Measurements from ENCODE around the gene TNFSF9. TPM values are rescaled to one million over a fixed set of nuclear protein-coding genes. Genes with fewer than 3 reads are reported as not detected.

The TNFSF9 gene
- total RNA-seq, 1 donor from 2014 or later: 12.5 TPM

- H3K4me3 ChIP-seq (ENCODE audit: low read depth, low read length): no peak overlapping the region
- TF ChIP-seq, protein P1, sequence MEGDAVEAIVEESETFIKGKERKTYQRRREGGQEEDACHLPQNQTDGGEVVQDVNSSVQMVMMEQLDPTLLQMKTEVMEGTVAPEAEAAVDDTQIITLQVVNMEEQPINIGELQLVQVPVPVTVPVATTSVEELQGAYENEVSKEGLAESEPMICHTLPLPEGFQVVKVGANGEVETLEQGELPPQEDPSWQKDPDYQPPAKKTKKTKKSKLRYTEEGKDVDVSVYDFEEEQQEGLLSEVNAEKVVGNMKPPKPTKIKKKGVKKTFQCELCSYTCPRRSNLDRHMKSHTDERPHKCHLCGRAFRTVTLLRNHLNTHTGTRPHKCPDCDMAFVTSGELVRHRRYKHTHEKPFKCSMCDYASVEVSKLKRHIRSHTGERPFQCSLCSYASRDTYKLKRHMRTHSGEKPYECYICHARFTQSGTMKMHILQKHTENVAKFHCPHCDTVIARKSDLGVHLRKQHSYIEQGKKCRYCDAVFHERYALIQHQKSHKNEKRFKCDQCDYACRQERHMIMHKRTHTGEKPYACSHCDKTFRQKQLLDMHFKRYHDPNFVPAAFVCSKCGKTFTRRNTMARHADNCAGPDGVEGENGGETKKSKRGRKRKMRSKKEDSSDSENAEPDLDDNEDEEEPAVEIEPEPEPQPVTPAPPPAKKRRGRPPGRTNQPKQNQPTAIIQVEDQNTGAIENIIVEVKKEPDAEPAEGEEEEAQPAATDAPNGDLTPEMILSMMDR (conservative IDR thresholded peaks at IDR 0.05; ENCODE audit: low read depth, low read length): no peak
- no peak for DNase-seq (ENCODE audit: low read depth)
These were observed 21.5 kb upstream of the TNFSF9 start for GRCh38 chr19:6509118-6509971.

DNA sequence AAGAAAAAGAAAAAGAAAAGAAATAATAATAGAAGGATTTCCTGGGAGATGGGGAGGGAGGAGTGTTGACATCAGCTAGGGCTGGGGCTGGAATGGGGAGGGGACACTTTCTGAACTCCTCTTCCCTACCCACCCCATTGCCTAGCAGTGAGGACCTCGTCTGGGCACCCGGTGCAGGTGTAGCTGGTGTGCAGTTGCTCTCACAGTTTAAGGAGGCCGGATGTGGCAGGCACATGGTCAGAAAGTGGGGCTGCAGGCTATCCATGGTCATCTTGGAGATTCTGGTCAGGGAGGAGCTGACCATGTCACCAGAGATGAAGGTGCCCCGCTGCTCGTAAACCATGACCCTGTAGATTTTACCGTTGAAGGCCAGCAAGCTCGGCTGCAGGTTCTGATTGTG lies 20.2 kb upstream of the TNFSF9 start:
- TF ChIP-seq, protein P1 (conservative IDR thresholded peaks at IDR 0.05; ENCODE audit: low read depth, low read length): no peak
- H3K4me3 ChIP-seq (ENCODE audit: low read depth, low read length): no peak overlapping the region
- DNase-seq (ENCODE audit: low read depth): no peak

DNA sequence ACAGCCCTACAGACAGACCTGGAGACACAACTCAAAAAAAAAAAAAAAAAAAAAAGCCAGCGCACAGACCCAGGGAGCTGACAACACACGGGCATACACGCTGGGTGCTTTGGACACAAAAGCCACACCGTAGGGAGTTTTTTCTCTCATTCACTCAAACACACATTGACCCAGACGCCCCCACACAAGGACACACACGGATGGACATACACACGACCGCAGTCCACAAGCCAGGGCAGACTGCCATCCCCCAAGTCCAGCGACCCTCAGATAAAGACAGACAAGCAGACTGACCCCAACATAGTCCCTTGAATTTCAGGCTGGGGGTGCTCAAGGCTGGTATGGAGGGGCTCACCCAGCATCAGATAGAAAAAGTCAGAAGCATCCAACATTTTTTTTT lies 16.7 kb upstream of the TNFSF9 start:
- H3K4me3 ChIP-seq (ENCODE audit: low read depth, low read length): no peak overlapping the region
- no peak for DNase-seq (ENCODE audit: low read depth)
- TF ChIP-seq, protein P1 (conservative IDR thresholded peaks at IDR 0.05; ENCODE audit: low read depth, low read length): no peak

DNA sequence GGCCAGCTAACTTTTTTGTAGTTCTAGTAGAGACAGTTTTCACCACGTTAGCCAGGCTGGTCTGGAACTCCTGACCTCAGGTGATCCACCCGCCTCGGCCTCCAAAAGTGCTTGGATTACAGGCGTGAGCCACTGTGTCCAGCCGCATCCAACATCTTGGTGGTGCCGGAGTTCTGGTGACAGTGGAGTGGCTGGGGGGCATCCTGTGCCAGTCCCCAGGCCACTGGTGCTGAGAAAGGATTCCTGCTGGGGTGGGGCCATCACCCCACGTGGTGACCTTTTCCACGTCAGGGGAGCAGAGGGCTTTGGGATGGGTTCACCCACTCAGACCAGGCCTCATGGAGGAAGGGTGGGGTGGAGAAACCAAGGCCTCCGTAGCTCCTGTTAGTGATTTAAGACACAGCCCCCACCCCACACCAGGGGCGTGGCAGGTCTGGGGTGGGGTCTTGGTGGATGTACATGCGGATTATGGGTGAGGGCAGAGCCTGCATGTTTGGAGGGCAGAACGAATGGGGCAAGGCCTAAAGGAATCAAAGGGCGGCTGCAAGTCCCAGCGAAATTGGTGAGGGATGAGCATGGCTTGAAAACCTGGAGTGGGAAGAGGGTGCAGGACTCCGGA lies 15.8 kb upstream of the TNFSF9 start:
- DNase-seq (ENCODE audit: low read depth): no peak
- H3K4me3 ChIP-seq (ENCODE audit: low read depth, low read length): no peak overlapping the region
- TF ChIP-seq, protein P1 (conservative IDR thresholded peaks at IDR 0.05; ENCODE audit: low read depth, low read length): no peak

- TF ChIP-seq, protein P1 (conservative IDR thresholded peaks at IDR 0.05; ENCODE audit: low read depth, low read length): no peak
- peak; percentile 81 for DNase-seq (ENCODE audit: low read depth)
- H3K4me3 ChIP-seq (ENCODE audit: low read depth, low read length): peak overlapping the region; percentile 67
These were observed 14.7 kb upstream of the TNFSF9 start for GRCh38 chr19:6516018-6516658.

DNA sequence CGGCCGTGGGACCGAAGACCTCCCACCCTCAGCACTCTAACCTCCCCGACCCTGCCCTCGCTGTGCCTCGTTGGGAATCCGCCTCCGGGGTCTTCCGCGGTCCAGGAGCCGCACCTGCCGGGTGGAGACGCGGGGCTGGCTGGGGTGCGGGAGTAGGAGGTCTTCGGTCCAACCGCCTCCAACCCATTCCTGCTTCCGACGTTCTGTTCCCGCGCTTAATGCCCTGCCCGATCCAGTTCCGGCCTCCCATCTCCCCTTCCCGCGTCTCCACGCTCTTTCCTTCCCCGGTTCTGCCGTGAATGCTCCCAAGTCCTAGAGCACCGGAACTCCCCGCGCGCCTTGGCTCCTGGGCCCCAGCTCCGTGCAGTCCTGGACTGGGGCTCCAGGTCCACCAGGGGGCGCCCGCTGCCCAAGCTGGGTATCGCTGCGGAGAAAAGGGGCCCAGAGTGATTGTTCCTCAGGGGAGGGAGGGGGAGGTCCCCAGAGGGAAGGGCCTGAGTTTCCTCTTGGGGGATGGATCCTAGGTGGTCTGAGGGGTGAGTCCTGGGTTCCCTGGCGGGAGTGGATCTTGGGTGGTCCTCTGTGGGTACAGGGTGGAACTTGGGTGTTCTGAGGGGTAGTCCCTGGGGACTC lies 14.1 kb upstream of the TNFSF9 start:
- TF ChIP-seq, protein P1 (conservative IDR thresholded peaks at IDR 0.05; ENCODE audit: low read depth, low read length): peak; percentile 97
- DNase-seq (ENCODE audit: low read depth): no peak
- H3K4me3 ChIP-seq (ENCODE audit: low read depth, low read length): peak overlapping the region; percentile 67
